ENCODE measurements around the gene COL5A1.

DNA sequence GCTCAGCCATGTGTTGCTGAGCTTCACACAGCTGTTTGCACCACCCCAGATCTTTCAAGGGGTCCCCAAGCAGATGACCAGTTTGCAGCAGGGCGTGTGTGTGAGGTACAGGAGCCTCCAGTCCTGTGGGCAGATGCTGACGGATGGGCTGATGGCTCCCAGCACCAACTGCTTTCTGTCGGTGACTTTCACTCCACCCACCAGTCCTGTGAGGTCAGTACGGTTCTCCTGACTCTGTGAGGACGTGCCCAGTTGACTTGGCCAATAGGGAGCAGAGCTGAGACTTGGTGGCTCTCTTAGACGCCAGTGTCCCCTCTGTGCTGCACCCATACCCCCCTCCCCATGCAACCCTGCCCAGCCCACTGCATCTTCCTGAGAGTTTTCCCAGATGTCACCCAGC, 19.7 kb downstream of the COL5A1 start:
- TF ChIP-seq EZH2 (IDR thresholded peaks at IDR 0.05; ENCODE audit: borderline replicate concordance, low read length), result no peak
- TF ChIP-seq, protein P1, sequence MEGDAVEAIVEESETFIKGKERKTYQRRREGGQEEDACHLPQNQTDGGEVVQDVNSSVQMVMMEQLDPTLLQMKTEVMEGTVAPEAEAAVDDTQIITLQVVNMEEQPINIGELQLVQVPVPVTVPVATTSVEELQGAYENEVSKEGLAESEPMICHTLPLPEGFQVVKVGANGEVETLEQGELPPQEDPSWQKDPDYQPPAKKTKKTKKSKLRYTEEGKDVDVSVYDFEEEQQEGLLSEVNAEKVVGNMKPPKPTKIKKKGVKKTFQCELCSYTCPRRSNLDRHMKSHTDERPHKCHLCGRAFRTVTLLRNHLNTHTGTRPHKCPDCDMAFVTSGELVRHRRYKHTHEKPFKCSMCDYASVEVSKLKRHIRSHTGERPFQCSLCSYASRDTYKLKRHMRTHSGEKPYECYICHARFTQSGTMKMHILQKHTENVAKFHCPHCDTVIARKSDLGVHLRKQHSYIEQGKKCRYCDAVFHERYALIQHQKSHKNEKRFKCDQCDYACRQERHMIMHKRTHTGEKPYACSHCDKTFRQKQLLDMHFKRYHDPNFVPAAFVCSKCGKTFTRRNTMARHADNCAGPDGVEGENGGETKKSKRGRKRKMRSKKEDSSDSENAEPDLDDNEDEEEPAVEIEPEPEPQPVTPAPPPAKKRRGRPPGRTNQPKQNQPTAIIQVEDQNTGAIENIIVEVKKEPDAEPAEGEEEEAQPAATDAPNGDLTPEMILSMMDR (IDR thresholded peaks at IDR 0.05; ENCODE audit: low read length), result no peak

Measured in OCI-LY1 (cell line).